GM13976 (cell line): ENCODE measurements around the gene UPB1.
A peak's percentile ranks its signal among the peaks of the same experiment; 100 is the strongest.

Experiments
- DNase-seq: peaks from one replicate; pipeline ENCODE4 v3.0.0; 2012; ENCODE audit warnings: low spot score
- CTCF ChIP-seq: IDR thresholded peaks from 2 replicates; pipeline ENCODE4 v1.5.1; 2012; ENCODE audit warnings: borderline replicate concordance, mild to moderate bottlenecking; ENCODE audit not compliant: insufficient read depth; ENCODE audit errors: extremely low read depth, missing control alignments, control extremely low read depth
- in situ Hi-C: fragments of 300-500 bp; cut with MboI; formaldehyde crosslinking; loops from one replicate; pipeline ENCODE4 v1.12.0; 2022; ENCODE audit warnings: low sequenced_read_pairs, mixed read lengths, inconsistent platforms; ENCODE audit not compliant: unreplicated experiment

UPB1 gene

GRCh38 chr22:24494528-24495364 is at the start of gene UPB1:
TSS of gene UPB1 (plus strand) at chr22:24495332. CDS start at chr22:24495404, 72 bp downstream.
- in situ Hi-C loops, result no loop called here
- DNase-seq, result no peak
- TF ChIP-seq CTCF, result no peak

GRCh38 chr22:24445481-24446259 is 49.5 kb upstream of the UPB1 start:
- in situ Hi-C loops, result no loop called here
- peak; percentile 53 for DNase-seq
- TF ChIP-seq CTCF, result no peak

GRCh38 chr22:24446260-24446611 is 48.9 kb upstream of the UPB1 start:
- no peak for DNase-seq
- TF ChIP-seq CTCF, result no peak
- in situ Hi-C loops, result no loop called here

GRCh38 chr22:24450610-24451009 is 44.5 kb upstream of the UPB1 start:
- DNase-seq, result no peak
- no peak for TF ChIP-seq CTCF
- in situ Hi-C loops, result no loop called here

GRCh38 chr22:24451162-24451561 is 44.0 kb upstream of the UPB1 start:
- in situ Hi-C loops, result no loop called here
- no peak for DNase-seq
- no peak for TF ChIP-seq CTCF

- TF ChIP-seq CTCF, result no peak
Measured at GRCh38 chr22:24453853-24454252, 41.3 kb upstream of the UPB1 start.

More at GRCh38 chr22:24453853-24454252, 41.3 kb upstream of the UPB1 start:
- DNase-seq, result no peak
- in situ Hi-C loops, result no loop called here
